HG03342 (cell line): Measurements from ENCODE around the gene TMEM80.
"Not testable (repeated sequence)": the region's sequence is repeated elsewhere in the genome, so short reads cannot be mapped to it uniquely, and the experiment has no call there.

Experiments used
- ATAC-seq: cut with Tn5 transposase; IDR thresholded peaks from one replicate; pipeline ENCODE4 v1.9.1; 2021; ENCODE audit warnings: mild to moderate bottlenecking, moderate library complexity; ENCODE audit not compliant: unreplicated experiment

The TMEM80 gene

DNA sequence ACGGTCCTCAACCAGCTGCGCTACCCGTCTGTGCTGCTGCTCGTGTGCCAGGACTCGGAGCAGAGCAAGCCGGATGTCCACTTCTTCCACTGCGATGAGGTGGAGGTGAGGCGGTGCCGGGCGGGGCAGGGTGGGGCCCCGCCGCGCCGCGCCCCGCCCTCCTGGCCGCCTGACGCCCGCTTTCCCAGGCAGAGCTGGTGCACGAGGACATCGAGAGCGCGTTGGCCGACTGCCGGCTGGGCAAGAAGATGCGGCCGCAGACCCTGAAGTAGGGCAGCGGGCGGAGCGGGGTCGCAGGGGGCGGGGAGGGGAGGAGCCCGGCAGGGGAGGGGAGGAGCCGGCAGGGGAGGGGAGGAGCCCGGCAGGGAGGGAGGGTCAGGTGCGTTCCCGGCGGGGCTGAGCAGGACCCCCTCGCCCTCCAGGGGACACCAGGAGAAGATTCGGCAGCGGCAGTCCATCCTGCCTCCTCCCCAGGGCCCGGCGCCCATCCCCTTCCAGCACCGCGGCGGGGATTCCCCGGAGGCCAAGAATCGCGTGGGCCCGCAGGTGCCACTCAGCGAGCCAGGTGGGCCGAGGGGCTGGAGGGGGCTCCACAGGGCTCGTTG, 25.1 kb downstream of the TMEM80 start:
- no peak for ATAC-seq

DNA sequence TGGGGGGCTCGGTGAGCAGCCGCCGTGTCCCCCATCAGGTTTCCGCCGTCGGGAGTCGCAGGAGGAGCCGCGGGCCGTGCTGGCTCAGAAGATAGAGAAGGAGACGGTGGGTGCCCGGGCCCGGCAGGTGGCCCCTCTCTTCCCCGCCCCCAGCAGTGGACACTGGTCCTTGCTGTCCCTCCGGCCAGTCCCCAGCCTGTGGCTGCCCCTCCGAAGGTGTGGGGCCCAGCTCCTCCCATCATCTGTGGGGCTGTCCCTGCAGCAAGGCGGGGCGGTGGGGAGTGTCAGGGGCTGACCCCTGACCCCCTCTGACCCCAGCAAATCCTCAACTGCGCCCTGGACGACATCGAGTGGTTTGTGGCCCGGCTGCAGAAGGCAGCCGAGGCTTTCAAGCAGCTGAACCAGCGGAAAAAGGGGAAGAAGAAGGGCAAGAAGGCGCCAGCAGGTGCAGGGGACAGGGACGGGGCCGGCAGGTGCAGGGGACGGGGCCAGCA, 25.7 kb downstream of the TMEM80 start:
- no peak for ATAC-seq

GRCh38 chr11:721741-722345, 26.2 kb downstream of the TMEM80 start:
- no peak for ATAC-seq

DNA sequence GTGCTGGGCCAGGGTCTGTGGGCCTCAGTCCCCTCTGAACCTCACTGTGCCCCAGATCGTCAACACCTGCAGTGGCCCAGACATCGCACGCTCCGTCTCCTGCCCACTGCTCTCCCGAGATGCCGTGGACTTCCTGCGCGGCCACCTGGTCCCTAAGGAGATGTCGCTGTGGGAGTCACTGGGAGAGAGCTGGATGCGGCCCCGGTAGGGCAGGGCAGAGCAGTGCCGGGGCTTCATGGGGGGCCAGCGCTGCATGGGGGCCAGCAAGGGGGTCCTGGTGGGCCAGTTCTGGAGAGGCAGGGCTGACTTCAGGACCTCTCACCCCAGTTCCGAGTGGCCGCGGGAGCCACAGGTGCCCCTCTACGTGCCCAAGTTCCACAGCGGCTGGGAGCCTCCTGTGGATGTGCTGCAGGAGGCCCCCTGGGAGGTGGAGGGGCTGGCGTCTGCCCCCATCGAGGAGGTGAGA, 26.8 kb downstream of the TMEM80 start:
- ATAC-seq: no peak

- no peak for ATAC-seq
These were observed 27.7 kb downstream of the TMEM80 start for GRCh38 chr11:723120-723883.

DNA sequence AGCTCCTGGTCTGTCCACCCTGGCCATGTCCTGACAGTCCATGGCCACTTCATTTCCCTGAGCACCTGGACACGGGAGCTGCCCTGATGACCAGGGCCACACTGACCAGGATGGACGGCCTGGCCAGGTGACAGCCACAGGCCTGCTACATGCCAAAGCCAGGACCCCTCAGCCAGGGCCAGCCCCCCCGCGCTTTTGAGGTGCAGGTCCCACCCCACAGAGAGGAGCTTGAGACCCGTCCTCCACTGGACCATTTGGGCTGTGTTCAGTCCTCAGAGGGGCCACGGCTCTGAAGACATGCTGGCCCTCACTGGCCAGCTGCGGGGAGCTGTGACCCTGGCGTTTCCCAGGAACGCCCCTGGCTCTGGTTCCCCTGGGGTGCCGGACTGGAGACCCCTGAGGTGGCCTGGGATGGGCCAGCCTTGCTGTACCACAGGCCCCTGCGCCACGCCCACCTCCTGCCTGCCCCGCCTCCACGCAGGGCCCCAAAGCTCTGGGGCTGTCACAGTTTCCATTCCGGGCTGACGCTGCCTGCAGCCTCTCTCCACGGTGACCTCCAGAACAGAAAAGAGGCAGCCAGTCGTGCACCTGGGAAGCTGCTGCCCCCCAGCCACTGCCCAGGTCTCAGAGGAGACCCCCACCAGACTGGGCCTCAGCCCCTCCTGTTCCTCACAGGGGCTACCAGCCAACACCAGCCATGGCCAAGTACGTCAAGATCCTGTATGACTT, 28.6 kb downstream of the TMEM80 start:
- no peak for ATAC-seq

- no peak for ATAC-seq
These were observed 29.3 kb downstream of the TMEM80 start for GRCh38 chr11:724778-725386.

DNA sequence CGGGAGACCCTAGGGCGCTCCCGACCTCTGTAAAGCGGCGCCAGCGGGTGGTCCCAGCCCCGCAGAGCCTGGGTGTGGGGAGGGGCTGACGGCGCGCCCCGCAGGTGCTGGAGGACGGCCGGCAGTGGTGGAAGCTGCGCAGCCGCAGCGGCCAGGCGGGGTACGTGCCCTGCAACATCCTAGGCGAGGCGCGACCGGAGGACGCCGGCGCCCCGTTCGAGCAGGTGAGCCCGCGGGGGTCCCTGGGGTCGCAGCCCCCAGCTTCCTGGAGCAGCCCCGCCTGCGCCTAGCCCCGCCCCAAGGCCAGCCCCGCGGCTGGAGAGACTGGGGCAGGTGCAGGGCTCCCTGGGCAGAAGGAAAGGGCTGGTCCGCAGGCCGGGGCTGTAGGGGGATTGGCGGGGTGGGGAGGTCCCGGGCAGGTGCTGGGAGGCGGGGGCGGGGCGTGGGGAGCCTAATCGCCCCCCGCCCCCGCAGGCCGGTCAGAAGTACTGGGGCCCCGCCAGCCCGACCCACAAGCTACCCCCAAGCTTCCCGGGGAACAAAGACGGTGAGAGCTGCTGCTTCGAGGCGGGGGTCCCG, 30.1 kb downstream of the TMEM80 start:
- ATAC-seq: no peak

GRCh38 chr11:726278-727220, 30.9 kb downstream of the TMEM80 start:
- no peak for ATAC-seq

DNA sequence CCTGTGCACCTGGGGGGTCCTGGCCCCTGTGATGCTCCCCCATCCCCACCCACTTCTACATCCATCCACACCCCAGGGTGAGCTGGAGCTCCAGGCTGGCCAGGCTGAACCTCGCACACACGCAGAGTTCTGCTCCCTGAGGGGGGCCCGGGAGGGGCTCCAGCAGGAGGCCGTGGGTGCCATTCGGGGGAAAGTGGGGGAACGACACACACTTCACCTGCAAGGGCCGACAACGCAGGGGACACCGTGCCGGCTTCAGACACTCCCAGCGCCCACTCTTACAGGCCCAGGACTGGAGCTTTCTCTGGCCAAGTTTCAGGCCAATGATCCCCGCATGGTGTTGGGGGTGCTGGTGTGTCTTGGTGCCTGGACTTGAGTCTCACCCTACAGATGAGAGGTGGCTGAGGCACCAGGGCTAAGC, 31.7 kb downstream of the TMEM80 start:
- no peak for ATAC-seq

DNA sequence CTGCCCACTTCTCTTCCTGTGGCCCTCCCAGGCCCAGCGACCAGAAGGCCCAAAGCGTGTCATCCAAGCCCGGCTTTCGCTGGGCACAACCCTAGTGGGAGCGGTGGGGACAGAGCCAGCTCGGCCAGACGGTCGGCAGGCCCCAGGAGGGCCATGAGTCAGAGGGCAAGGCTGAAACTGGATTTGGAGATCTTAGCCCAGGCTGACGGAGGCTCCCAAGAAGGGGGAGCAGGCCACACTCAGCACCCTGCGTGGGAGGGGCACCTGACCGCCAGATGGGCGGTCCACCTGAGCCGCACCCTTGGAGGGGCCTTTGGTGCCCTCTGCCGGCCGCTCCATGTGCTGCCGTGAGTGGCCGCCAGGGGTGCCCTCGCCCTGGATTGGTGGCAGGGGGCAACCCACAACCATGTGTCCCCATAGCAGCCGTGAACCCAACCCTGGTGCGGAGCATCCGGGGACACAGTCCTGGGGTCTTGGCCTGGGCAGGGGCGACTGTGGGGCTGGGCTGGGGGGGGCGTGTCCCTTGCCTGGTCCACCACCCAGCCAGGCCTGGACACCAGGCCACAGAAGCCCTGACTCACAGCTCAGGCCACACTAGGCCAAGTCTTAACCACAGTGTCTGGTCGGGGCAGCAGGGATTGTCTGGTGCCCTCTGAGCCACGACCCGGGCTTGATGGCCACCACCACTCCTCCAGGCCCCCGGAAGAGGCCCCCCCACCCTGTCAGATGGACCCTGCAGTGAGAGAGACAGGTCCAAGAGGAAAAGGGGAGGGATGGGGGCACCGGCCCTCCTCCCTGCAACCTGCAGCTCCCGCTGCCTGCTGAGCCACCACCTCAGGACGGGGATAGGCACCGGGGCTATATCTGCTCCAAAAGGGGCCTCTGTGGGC, 32.5 kb downstream of the TMEM80 start:
- ATAC-seq: no peak

- ATAC-seq: no peak
These were observed 33.4 kb downstream of the TMEM80 start for GRCh38 chr11:728901-729491.

- no peak for ATAC-seq
These were observed 34.0 kb downstream of the TMEM80 start for GRCh38 chr11:729492-730074.

DNA sequence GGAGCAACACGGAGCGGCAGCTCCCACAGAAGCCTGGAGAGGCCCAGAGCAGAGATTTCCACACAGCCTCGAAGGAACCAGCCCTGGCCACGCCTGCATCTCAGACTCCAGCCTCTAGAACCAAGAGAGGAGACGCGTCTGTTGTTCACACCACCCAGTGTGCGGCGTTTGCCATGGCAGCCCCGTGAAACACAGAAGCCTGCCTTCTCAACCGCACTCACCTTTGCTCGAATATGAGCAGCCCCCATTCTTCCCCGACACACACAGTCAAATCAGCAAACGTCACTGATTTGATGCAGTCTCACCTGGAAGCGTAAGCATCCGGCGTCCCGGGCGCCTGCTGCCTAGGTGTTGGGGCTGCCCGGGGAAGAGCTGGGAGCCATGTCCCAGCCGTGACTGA, 37.5 kb downstream of the TMEM80 start:
- ATAC-seq: no peak

DNA sequence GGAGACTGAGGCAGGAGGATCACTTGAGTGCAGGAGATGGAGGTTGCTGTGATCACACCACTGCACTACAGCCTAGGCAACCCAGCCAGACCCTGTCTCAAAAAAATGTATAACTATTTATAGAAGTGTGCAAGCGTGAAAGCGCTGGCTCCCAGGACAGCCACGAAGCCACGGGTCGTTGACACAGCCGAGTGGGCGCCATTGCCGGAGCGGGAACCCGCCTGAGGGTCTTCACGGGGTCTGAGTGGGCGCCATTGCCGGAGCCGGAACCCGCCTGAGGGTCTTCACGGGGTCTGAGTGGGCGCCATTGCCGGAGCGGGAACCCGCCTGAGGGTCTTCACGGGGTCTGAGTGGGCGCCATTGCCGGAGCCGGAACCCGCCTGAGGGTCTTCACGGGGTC, 38.9 kb downstream of the TMEM80 start:
- not testable (repeated sequence) for ATAC-seq

DNA sequence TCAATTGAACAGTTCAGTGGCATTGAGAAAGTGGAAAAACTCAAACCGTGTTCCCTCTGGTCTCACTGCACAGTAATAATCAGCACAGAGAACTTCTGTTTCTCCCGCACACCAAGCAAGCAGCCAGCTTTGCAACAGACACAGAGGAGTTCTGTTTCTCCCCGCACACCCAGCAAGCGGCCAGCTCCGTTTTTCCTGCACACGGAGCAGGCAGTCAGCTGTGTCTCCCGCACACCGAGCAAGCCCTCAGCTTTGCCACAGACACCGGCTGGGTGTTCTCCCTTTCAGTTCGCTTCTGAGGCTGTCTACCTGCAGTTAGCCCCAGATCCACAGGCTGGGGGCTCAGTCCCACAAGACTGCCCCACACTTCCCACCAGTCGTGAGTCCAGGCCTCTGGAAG, 41.8 kb downstream of the TMEM80 start:
- no peak for ATAC-seq

DNA sequence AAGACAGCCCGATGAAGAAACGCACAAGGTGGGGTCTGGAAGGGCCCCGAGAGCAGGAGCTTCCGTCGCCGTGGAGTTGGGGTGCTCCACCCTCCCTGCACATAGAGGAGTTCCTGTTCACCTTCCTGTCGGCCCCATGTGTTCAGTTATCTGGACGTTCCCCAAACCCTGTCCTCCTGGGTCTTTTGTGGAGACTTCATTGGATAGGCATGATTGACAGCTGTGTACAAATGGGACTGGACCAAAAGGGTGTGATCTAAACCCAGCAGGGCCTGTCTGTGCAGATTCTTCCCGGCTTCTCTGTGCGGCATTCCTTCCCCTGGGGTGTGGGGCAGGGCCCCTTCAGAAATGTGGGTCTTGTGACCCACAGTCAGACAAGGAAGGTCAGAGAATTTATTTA, 42.3 kb downstream of the TMEM80 start:
- ATAC-seq: not testable (repeated sequence)

DNA sequence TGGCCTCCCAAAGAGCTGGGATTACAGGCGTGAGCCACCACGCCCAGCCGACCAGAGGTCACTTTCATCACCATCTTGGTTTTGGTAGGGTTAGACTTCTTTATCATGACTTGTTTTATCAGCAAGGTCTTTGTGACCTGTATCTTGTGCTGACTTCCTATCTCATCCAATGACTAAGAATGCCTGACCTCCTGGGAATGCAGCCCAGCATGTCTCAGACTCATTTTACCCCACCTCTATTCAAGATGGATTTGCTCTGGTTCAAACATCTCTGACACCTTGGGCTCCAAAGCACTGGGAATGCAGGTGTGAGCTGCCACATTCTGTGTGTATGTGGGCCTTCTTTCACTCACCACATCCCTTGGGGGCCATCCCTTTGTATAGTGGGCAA, 46.5 kb downstream of the TMEM80 start:
- no peak for ATAC-seq
